Panc1 (cell line): ENCODE data around the gene CEP104.

Experiments used
- CTCF ChIP-seq: fragments of 450-650 bp; IDR thresholded peaks from 2 replicates; pipeline ENCODE4 v1.5.1; 2017; ENCODE audit warnings: mild to moderate bottlenecking
- SIN3A ChIP-seq: IDR thresholded peaks from 2 replicates; pipeline ENCODE4 v1.6.1; 2012; ENCODE audit warnings: low read depth, mild to moderate bottlenecking, low read length, moderate library complexity, borderline replicate concordance; ENCODE audit not compliant: insufficient read depth

- TF ChIP-seq CTCF (no peak), SIN3A (no peak)
Measured at GRCh38 chr1:3905953-3906671, 49.1 kb upstream of the CEP104 start.
